IgD-negative memory B cell (primary cell): ENCODE results near the gene PTGS1. TPM values are rescaled to one million over a fixed set of nuclear protein-coding genes. Genes with fewer than 3 reads are reported as not detected.
A peak's percentile ranks its signal among the peaks of the same experiment; 100 is the strongest.
"Not testable (repeated sequence)": the region's sequence is repeated elsewhere in the genome, so short reads cannot be mapped to it uniquely, and the experiment has no call there.

ENCODE experiments used
- H3K27ac Mint-ChIP-seq, 3 donors: one replicate each; pipeline ENCODE4 v1.8.0; 2020 to 2022; ENCODE audit warnings: mild to moderate bottlenecking in 3 of 3, mixed read lengths in 3 of 3, moderate library complexity in 1 of 3
- H3K27me3 Mint-ChIP-seq: one replicate; pipeline ENCODE4 v1.8.0; 2021; ENCODE audit warnings: mixed read lengths
- H3K36me3 Mint-ChIP-seq: one replicate; pipeline ENCODE4 v1.8.0; 2020; ENCODE audit warnings: mild to moderate bottlenecking, mixed read lengths
- H3K4me1 Mint-ChIP-seq, 3 donors: one replicate each; pipeline ENCODE4 v1.8.0; 2020 to 2022; ENCODE audit warnings: mixed read lengths in 3 of 3, mild to moderate bottlenecking in 1 of 3
- H3K4me3 Mint-ChIP-seq, 4 donors: one replicate each; pipeline ENCODE4 v1.8.0; 2020 to 2022; ENCODE audit warnings: mild to moderate bottlenecking in 4 of 4, mixed read lengths in 4 of 4, moderate library complexity in 3 of 4
- H3K9me3 Mint-ChIP-seq, 3 donors: one replicate each; pipeline ENCODE4 v1.8.0; 2020 to 2021; ENCODE audit warnings: mixed read lengths in 3 of 3, mild to moderate bottlenecking in 1 of 3
- polyA plus RNA-seq: library from polyadenylated mRNA; unstranded; fragments of 300-500 nt; fragmentation: Illumina TruSeq; gene quantifications from one replicate; pipeline ENCODE4 v1.2.3, GENCODE V29; 2021

Gene PTGS1
- polyA plus RNA-seq, 1 donor from 2014 or later: 17.5 TPM

DNA sequence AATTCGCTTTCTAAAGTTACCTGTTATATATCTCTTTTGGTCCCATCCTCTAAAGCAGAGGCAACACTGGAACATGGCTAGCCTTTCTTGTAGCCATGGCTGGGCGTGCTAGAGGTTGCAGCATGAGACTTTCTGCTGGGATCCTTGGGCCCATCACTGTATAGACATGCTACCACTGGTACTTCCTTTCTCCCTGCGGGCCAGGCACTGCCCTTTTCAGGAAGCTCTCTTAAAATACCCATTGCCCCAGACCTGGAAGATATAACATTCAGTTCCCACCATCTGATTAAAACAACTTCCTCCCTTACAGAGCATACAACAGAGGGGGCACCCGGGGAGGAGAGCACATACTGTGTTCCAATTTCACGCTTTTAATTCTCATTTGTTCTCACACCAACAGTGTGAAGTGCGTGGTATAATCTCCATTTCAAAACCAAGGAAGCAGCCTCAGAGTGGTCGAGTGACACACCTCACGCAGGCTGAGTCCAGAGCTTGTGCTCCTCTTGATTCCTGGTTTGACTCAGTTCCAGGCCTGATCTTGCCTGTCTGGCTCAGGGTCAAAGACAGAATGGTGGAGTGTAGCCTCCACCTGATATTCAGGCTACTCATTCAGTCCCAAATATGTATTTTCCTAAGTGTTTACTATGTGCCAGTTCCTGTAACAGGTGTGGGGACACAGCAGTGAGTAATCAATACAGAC lies 22.6 kb downstream of the PTGS1 start:
- H3K4me1 Mint-ChIP-seq: peaks cover 12 to 22% (median 21%) of the 10 kb centered on the region in 3 donors
- no peak overlapping the region for H3K4me3 Mint-ChIP-seq
- H3K27ac Mint-ChIP-seq: peak overlapping the region in 2 of 3 donors; percentile 7 to 82
- no peaks in the 10 kb centered on the region for H3K27me3 Mint-ChIP-seq
- no peaks in the 10 kb centered on the region for H3K36me3 Mint-ChIP-seq
- no peaks in the 10 kb centered on the region for H3K9me3 Mint-ChIP-seq

DNA sequence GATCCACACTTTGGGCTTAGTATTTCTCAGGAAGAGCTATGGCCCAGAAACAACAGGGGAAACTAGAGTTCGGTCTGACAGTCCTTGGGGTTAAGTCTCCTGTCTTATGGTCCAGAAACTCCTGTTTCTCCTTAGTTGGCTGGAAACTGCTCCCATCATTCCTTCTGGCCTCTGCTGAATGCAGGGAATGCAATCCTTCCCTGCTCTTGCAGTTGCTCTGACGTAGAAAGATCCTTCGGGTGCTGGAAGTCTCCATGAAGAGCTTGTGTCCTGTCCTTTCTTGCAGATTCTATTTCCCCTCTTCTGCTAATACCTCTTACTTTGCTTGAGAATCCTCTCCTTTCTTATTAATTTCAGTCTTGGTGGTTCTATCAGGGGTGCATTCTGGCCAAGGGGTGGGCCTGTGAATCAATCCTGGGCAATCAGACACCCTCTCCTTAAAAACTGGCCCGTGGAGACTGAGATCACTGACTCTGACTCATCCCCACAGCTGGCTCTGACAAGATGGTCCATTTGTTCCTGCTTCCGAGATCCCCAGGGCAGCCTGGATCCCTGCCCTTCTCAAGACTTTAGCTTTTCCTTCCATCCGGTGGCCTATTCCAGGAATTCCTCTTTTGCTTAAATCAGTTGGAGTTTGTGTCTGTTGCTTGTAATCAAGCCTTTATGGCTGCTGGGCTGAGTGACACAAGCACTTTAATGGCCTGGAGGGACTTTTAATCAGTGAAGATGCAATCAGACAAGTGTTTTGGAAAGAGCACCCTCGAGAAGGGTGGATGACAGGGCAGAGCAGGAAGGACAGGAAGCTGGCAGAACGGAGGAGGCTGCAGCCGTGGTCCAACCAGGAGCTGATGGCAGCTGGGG lies 23.7 kb downstream of the PTGS1 start:
- H3K9me3 Mint-ChIP-seq: peaks cover 0 to 3% (median 0%) of the 10 kb centered on the region in 3 donors
- H3K27ac Mint-ChIP-seq: peak overlapping the region in 1 of 3 donors; percentile 69
- H3K27me3 Mint-ChIP-seq: peaks cover 2% of the 10 kb centered on the region
- no peaks in the 10 kb centered on the region for H3K36me3 Mint-ChIP-seq
- H3K4me3 Mint-ChIP-seq: no peak overlapping the region
- peaks cover 10 to 13% (median 13%) of the 10 kb centered on the region in 3 donors for H3K4me1 Mint-ChIP-seq

GRCh38 chr9:122396614-122397148 lies 25.9 kb downstream of the PTGS1 start:
- H3K27me3 Mint-ChIP-seq: peaks cover 2% of the 10 kb centered on the region
- no peak overlapping the region for H3K4me3 Mint-ChIP-seq
- no peak overlapping the region for H3K27ac Mint-ChIP-seq
- H3K4me1 Mint-ChIP-seq: no peaks in the 10 kb centered on the region
- peaks cover 0 to 9% (median 8%) of the 10 kb centered on the region in 3 donors for H3K9me3 Mint-ChIP-seq
- no peaks in the 10 kb centered on the region for H3K36me3 Mint-ChIP-seq

DNA sequence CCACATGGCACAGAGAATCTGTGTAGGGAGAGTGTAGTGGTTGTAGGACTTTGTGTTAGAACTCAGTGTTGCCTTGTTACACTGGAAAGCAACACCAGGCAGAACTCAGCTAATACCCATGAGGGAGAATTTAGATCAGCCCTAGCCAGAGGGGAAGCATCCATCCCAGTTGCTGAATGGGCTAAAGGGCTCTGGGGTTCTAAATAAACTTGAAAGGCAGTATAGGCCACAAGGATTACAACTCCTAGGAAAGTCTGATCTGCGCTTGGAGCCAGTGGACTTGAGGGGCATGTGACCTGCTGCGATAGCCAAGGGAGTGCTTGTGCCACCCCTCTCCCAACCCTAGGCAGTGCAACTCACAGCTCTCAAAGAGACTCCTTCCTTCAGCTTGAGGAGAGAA lies 26.9 kb downstream of the PTGS1 start:
- H3K27me3 Mint-ChIP-seq: peaks cover 2% of the 10 kb centered on the region
- H3K9me3 Mint-ChIP-seq: peaks cover 0 to 9% (median 8%) of the 10 kb centered on the region in 3 donors
- H3K4me1 Mint-ChIP-seq: peaks cover 0 to 1% (median under 1%) of the 10 kb centered on the region in 3 donors
- no peak overlapping the region for H3K27ac Mint-ChIP-seq
- no peak overlapping the region for H3K4me3 Mint-ChIP-seq
- H3K36me3 Mint-ChIP-seq: no peaks in the 10 kb centered on the region

DNA sequence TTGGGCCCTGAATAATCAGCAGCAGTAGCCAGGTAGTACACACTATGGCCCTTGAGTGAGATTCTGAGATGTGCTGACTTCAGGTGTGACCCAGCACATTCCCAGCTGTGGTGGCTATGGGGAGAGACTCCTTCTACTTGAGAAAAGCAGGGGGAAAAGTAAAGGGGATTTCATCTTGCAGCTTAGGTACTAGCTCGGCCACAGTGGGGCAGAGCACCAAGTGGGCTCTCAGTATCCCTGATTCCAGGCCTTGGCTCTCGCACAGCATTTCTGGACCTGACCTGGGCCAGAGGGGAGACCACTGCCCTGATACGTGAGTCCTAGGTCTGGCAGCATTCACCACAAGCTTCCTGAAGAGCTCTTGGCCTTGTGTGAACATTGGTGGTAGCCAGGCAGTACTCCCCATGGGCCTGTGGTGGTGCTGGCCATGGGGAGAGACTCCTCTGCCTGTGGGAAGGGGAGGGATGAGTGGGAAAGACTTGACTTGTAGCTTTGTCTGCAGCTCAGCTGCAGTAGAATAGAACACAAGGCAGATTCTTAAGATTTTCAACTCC lies 27.6 kb downstream of the PTGS1 start:
- peaks cover 0 to 9% (median 8%) of the 10 kb centered on the region in 3 donors for H3K9me3 Mint-ChIP-seq

DNA sequence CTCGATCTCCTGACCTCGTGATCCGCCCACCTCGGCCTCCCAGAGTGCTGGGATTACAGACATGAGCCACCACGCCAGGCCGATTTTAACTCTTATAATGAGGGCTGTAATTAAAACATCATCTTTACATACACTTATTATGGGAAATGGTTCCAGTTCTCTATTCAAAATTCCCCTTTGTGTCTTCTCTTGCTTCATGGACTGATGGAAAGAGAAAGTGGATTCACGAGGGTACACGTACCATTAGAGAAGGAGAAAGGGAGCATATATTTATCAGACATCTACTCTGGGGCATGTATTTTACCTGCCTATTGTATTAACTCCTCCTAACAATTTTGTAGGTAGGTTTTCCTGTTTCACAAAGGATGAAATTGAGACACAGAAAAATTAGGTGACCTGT lies 31.1 kb downstream of the PTGS1 start:
- H3K4me3 Mint-ChIP-seq: peak overlapping the region in 1 of 4 donors; percentile 4

More for the DNA sequence above, 27.6 kb downstream of the PTGS1 start:
- no peak overlapping the region for H3K4me3 Mint-ChIP-seq
- H3K27ac Mint-ChIP-seq: no peak overlapping the region
- peaks cover 0 to 1% (median 1%) of the 10 kb centered on the region in 3 donors for H3K4me1 Mint-ChIP-seq
- peaks cover 2% of the 10 kb centered on the region for H3K27me3 Mint-ChIP-seq
- H3K36me3 Mint-ChIP-seq: no peaks in the 10 kb centered on the region

GRCh38 chr9:122402403-122402871 lies 31.6 kb downstream of the PTGS1 start:
- Mint-ChIP-seq H3K27me3 (peaks cover 4% of the 10 kb centered on the region), H3K4me1 (peaks cover 0 to 4% (median 1%) of the 10 kb centered on the region in 3 donors), H3K27ac (no peak overlapping the region), H3K36me3 (no peaks in the 10 kb centered on the region), H3K4me3 (no peak overlapping the region), H3K9me3 (peaks cover 0 to 9% (median 8%) of the 10 kb centered on the region in 3 donors)

More for the DNA sequence above, 31.1 kb downstream of the PTGS1 start:
- Mint-ChIP-seq H3K27ac (no peak overlapping the region), H3K36me3 (no peaks in the 10 kb centered on the region), H3K4me1 (peaks cover 0 to 1% (median 1%) of the 10 kb centered on the region in 3 donors), H3K9me3 (peaks cover 0 to 9% (median 8%) of the 10 kb centered on the region in 3 donors), H3K27me3 (peaks cover 4% of the 10 kb centered on the region)

DNA sequence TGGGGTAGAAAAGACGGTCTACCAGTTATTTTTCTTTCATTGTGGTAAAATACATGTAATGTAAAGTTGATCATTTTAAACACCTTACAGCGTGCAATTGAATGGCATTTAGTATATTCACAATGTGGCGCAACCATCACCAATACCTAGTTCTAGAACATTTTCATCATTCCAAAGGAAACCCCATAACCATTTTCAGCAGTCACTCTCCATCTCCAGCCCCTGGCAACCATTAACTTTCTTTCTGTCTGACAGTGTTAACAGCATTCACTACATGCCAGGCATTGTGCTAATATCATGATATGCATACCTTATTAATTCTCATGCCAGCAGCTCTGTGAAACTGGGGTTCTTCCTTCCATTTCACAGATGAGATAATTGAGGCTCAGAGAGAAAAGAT lies 32.0 kb downstream of the PTGS1 start:
- peaks cover 0 to 9% (median 8%) of the 10 kb centered on the region in 3 donors for H3K9me3 Mint-ChIP-seq
- H3K4me3 Mint-ChIP-seq: no peak overlapping the region
- H3K4me1 Mint-ChIP-seq: peaks cover 0 to 4% (median 1%) of the 10 kb centered on the region in 3 donors
- peaks cover 4% of the 10 kb centered on the region for H3K27me3 Mint-ChIP-seq
- no peaks in the 10 kb centered on the region for H3K36me3 Mint-ChIP-seq
- no peak overlapping the region for H3K27ac Mint-ChIP-seq

DNA sequence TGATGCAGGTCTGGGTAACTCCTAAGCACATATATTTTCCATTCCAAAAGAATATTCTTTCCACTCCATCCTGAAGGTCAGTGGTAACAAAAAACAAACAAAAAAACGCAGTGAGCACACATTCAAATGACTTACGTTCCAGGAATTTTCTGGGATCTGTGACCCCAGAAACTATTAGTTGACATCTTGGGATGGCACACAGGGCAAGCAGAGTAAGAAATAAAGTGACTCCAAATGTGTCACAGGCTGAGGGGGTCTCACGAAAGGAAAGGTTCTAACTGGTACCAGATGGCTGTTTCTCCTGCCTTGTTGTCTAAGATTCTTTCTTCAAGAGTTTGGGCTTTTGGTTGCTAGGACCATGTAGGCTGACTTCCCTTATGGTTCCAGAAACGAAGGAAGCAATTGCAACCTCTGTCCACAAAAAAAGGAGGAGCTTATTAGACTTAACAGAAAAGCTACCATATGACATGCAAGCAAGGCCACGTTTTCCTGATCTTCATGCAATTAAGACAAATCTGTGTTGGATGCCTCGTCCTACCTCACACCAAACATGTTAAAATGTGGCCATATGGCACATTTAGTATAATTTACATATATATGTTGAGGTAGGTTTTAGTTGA lies 32.7 kb downstream of the PTGS1 start:
- Mint-ChIP-seq H3K4me1 (peaks cover 0 to 4% (median 1%) of the 10 kb centered on the region in 3 donors), H3K36me3 (no peaks in the 10 kb centered on the region), H3K4me3 (no peak overlapping the region), H3K27me3 (peaks cover 4% of the 10 kb centered on the region), H3K27ac (no peak overlapping the region), H3K9me3 (peaks cover 0 to 9% (median 8%) of the 10 kb centered on the region in 3 donors)

GRCh38 chr9:122405304-122406069 lies 34.7 kb downstream of the PTGS1 start:
- not testable (repeated sequence) for H3K36me3 Mint-ChIP-seq, H3K9me3 Mint-ChIP-seq, H3K27me3 Mint-ChIP-seq, H3K4me1 Mint-ChIP-seq
- peak overlapping the region in 3 of 4 donors; percentile 80 to 88 (median 86) for H3K4me3 Mint-ChIP-seq
- H3K27ac Mint-ChIP-seq: peak overlapping the region in 2 of 3 donors; percentile 78 to 91

- peak overlapping the region in 2 of 3 donors; percentile 78 to 91 for H3K27ac Mint-ChIP-seq
Observed at GRCh38 chr9:122406070-122406890, 35.5 kb downstream of the PTGS1 start.

GRCh38 chr9:122414108-122414507 lies 43.3 kb downstream of the PTGS1 start:
- H3K9me3 Mint-ChIP-seq, H3K27me3 Mint-ChIP-seq, H3K36me3 Mint-ChIP-seq: not testable (repeated sequence)
- Mint-ChIP-seq H3K4me3 (peak overlapping the region in 2 of 4 donors; percentile 9 to 57), H3K4me1 (peaks cover 0 to 11% (median 0%) of the 10 kb centered on the region in 3 donors), H3K27ac (peak overlapping the region in 1 of 3 donors; percentile 71)

More at GRCh38 chr9:122406070-122406890, 35.5 kb downstream of the PTGS1 start:
- Mint-ChIP-seq H3K9me3 (peaks cover 0 to under 1% (median 0%) of the 10 kb centered on the region in 3 donors), H3K36me3 (no peaks in the 10 kb centered on the region), H3K4me1 (peaks cover 0 to 4% (median 1%) of the 10 kb centered on the region in 3 donors), H3K4me3 (peak overlapping the region in 3 of 4 donors; percentile 80 to 88 (median 86)), H3K27me3 (peaks cover 2% of the 10 kb centered on the region)

DNA sequence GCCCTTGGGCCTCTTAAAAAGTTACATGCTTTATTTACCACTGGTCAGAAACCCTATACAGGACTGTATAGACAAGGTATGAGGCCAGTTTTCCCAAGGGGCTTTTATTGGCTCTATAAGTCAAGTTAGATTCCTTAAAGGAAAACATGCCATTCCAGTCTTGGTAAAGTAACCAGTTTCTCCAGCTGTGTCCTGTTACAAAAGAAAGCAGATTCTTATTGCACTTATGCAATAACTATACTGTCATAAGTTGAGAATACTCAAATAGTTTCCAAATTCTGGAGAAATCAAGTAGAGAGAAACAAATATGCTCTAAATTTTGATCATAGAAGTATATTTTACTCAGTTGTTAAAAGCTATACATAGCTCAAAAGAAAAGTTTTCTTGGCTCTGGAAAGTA lies 47.2 kb downstream of the PTGS1 start:
- Mint-ChIP-seq H3K27me3 (peaks cover 12% of the 10 kb centered on the region), H3K4me1 (peaks cover 0 to 11% (median 0%) of the 10 kb centered on the region in 3 donors), H3K9me3 (peaks cover 9 to 21% (median 15%) of the 10 kb centered on the region in 3 donors), H3K36me3 (peaks cover 2% of the 10 kb centered on the region), H3K4me3 (no peak overlapping the region), H3K27ac (no peak overlapping the region)
